IMR-90 (cell line): Measurements from ENCODE around the gene EDEM3. TPM values are rescaled to one million over a fixed set of nuclear protein-coding genes. Genes with fewer than 3 reads are reported as not detected.

Experiments used
- ATAC-seq: fragments of 200-7000 bp; cut with Tn5 transposase; 2 replicates; pipeline ENCODE4 v1.9.1; 2020; ENCODE audit warnings: low read depth, mild to moderate bottlenecking, moderate library complexity
- BruUV-seq: library from RNA; stranded (reverse); fragments of 400-500 nt; replicated peaks from 2 replicates; lab custom pipeline; 2021; lab: Mats Ljungman, UMichigan
- CTCF ChIA-PET: fragments of 300-600 bp; formaldehyde crosslinking; extraction: SDS; loops from one replicate; lab custom pipeline; 2021; ENCODE audit warnings: antibody characterized with exemption; lab: Yijun Ruan, JAX
- POLR2A ChIA-PET: fragments of 300-600 bp; sonication (Branson Sonifier 250); formaldehyde crosslinking; loops from one replicate; lab custom pipeline; 2022; ENCODE audit warnings: antibody characterized with exemption; ENCODE audit not compliant: unreplicated experiment; lab: Charles Lee
- DNase-seq: peaks from one replicate; pipeline ENCODE4 v3.0.0; 2013
- H2AFZ ChIP-seq: replicated peaks from 2 replicates; pipeline ENCODE3; 2013; ENCODE audit warnings: low read length, mild to moderate bottlenecking; ENCODE audit not compliant: poor library complexity
- H2AK5ac ChIP-seq: 2 replicates; pipeline ENCODE4 v1.6.1; 2013; ENCODE audit warnings: low read depth, low read length, inconsistent platforms
- H2AK9ac ChIP-seq: replicated peaks from 2 replicates; pipeline ENCODE3; 2013; ENCODE audit warnings: mild to moderate bottlenecking, low read depth, low read length, moderate library complexity; ENCODE audit not compliant: poor library complexity
- H2BK120ac ChIP-seq: 2 replicates; pipeline ENCODE4 v1.6.1; 2013; ENCODE audit warnings: low read depth, low read length, inconsistent platforms
- H2BK15ac ChIP-seq: 3 replicates; pipeline ENCODE4 v1.6.1; 2013; ENCODE audit warnings: low read depth, low read length, inconsistent platforms
- H2BK20ac ChIP-seq: 2 replicates; pipeline ENCODE4 v1.6.1; 2013; ENCODE audit warnings: low read depth, mild to moderate bottlenecking, inconsistent platforms, low read length, moderate library complexity
- H2BK5ac ChIP-seq: 2 replicates; pipeline ENCODE4 v1.6.1; 2013; ENCODE audit warnings: mild to moderate bottlenecking, low read depth, low read length, inconsistent platforms; ENCODE audit not compliant: poor library complexity, severe bottlenecking
- H3K14ac ChIP-seq: replicated peaks from 2 replicates; pipeline ENCODE4 v1.6.1; 2013; ENCODE audit warnings: low read depth, low read length, inconsistent platforms
- H3K18ac ChIP-seq: 2 replicates; pipeline ENCODE4 v1.6.1; 2013; ENCODE audit warnings: low read depth, low read length, control low read depth
- H3K23ac ChIP-seq: 2 replicates; pipeline ENCODE4 v1.6.1; 2013; ENCODE audit warnings: low read depth, low read length, inconsistent platforms
- H3K27ac ChIP-seq: 2 replicates; pipeline ENCODE4 v1.5.1; 2013; ENCODE audit warnings: mild to moderate bottlenecking, control low read depth, low read length; ENCODE audit not compliant: insufficient read depth
- H3K27me3 ChIP-seq: 2 replicates; pipeline ENCODE4 v1.6.1; 2013; ENCODE audit warnings: low read length; ENCODE audit not compliant: control insufficient read depth, insufficient read depth
- H3K36me3 ChIP-seq: 2 replicates; pipeline ENCODE4 v1.6.1; 2013; ENCODE audit warnings: low read length, mixed read lengths; ENCODE audit not compliant: control insufficient read depth, insufficient read depth
- H3K4ac ChIP-seq: 2 replicates; pipeline ENCODE4 v1.6.1; 2013; ENCODE audit warnings: low read depth, low read length, inconsistent platforms
- H3K4me1 ChIP-seq: 2 replicates; pipeline ENCODE4 v1.6.1; 2013; ENCODE audit warnings: low read length, mixed read lengths; ENCODE audit not compliant: control insufficient read depth, insufficient read depth
- H3K4me2 ChIP-seq: 2 replicates; pipeline ENCODE4 v1.6.1; 2013; ENCODE audit warnings: low read depth, mild to moderate bottlenecking, control low read depth, low read length, moderate library complexity
- H3K4me3 ChIP-seq: 2 replicates; pipeline ENCODE4 v1.5.1; 2013; ENCODE audit warnings: low read depth, mild to moderate bottlenecking, control low read depth, low read length, moderate library complexity; ENCODE audit not compliant: insufficient read depth
- H3K56ac ChIP-seq: 2 replicates; pipeline ENCODE4 v1.6.1; 2013; ENCODE audit warnings: low read length, inconsistent platforms; ENCODE audit not compliant: insufficient read depth; ENCODE audit errors: extremely low read depth
- H3K79me1 ChIP-seq, 2 experiments: 2 replicates each; pipeline ENCODE4 v1.6.1; 2013; ENCODE audit warnings: low read length in 2 of 2, inconsistent platforms in 1 of 2, low read depth in 1 of 2
- H3K9ac ChIP-seq: 2 replicates; pipeline ENCODE4 v1.6.1; 2013; ENCODE audit warnings: low read depth, low read length, control low read depth
- H3K9me1 ChIP-seq: 2 replicates; pipeline ENCODE4 v1.6.1; 2013; ENCODE audit warnings: low read length, inconsistent platforms; ENCODE audit not compliant: insufficient read depth
- H3K9me3 ChIP-seq: 2 replicates; pipeline ENCODE4 v1.6.1; 2013; ENCODE audit warnings: low read length; ENCODE audit not compliant: control insufficient read depth, insufficient read depth
- H4K20me1 ChIP-seq: 2 replicates; pipeline ENCODE4 v1.6.1; 2013; ENCODE audit warnings: low read length, inconsistent platforms; ENCODE audit not compliant: insufficient read depth
- H4K5ac ChIP-seq: 2 replicates; pipeline ENCODE4 v1.6.1; 2013; ENCODE audit warnings: mild to moderate bottlenecking, low read depth, low read length, control low read depth
- H4K8ac ChIP-seq, 2 experiments: 2 replicates each; pipeline ENCODE4 v1.6.1; 2013; ENCODE audit warnings: low read depth in 2 of 2, low read length in 2 of 2, control low read depth in 1 of 2, inconsistent platforms in 1 of 2
- H4K91ac ChIP-seq: 2 replicates; pipeline ENCODE4 v1.6.1; 2013; ENCODE audit warnings: low read depth, low read length, inconsistent platforms; ENCODE audit not compliant: insufficient read depth
- POLR2A ChIP-seq: IDR thresholded peaks from 2 replicates; pipeline ENCODE4 v1.6.1; 2012; ENCODE audit warnings: mild to moderate bottlenecking, low read depth, low read length
- RFX5 ChIP-seq: IDR thresholded peaks from 2 replicates; pipeline ENCODE4 v1.8.0; 2012; ENCODE audit warnings: low read depth, mild to moderate bottlenecking, low read length, moderate library complexity
- WGBS, 2 experiments: methylation state at CpG; one replicate each; pipeline versions ENCODE4 v1.1.5 to v1.1.7; 2013; ENCODE audit warnings: missing lambda C conversion rate in 2 of 2; ENCODE audit not compliant: insufficient read length in 1 of 2; ENCODE audit errors: extremely low coverage in 2 of 2; 5-methylcytosine and 5-hydroxymethylcytosine counted together
- dilution Hi-C: fragments of 300-500 bp; cut with HindIII; formaldehyde crosslinking; loops from one replicate; pipeline ENCODE4 v1.14.3; 2018; ENCODE audit warnings: low sequenced_read_pairs; ENCODE audit not compliant: unreplicated experiment
- in situ Hi-C: fragments of 300-500 bp; cut with MboI; formaldehyde crosslinking; loops from 3 replicates; pipeline ENCODE4 v1.14.3; 2019; ENCODE audit warnings: low sequenced_read_pairs, inconsistent platforms, mixed read lengths
- intact Hi-C: fragments of 100-400 bp; cut with micrococcal nuclease; formaldehyde crosslinking; loops from 2 replicates; pipeline ENCODE4 v1.10.0; 2022
- polyA plus RNA-seq, 3 experiments: library from polyadenylated mRNA; depleted of rRNA; stranded (reverse); fragments of >200 nt; gene quantifications; 2 replicates each; pipeline ENCODE4 v1.2.3, GENCODE V29; 2012; ENCODE audit warnings: low replicate concordance in 1 of 3
- total RNA-seq: library from RNA; depleted of rRNA; stranded (reverse); fragments of >200 nt; gene quantifications from 2 replicates; pipeline ENCODE4 v1.2.3, GENCODE V29; 2012; rRNA removed
- TF ChIP-seq, protein P1 (sequence below): fragments of 150-350 bp; IDR thresholded peaks from 2 replicates; pipeline ENCODE4 v1.6.1; 2016; ENCODE audit warnings: low read depth, mild to moderate bottlenecking, low read length, moderate library complexity, borderline replicate concordance

The EDEM3 gene
- total and polyA plus RNA-seq, 2 of the 4 experiments (the other 2 are of a cell fraction), result 17.5 to 29.9 TPM

DNA sequence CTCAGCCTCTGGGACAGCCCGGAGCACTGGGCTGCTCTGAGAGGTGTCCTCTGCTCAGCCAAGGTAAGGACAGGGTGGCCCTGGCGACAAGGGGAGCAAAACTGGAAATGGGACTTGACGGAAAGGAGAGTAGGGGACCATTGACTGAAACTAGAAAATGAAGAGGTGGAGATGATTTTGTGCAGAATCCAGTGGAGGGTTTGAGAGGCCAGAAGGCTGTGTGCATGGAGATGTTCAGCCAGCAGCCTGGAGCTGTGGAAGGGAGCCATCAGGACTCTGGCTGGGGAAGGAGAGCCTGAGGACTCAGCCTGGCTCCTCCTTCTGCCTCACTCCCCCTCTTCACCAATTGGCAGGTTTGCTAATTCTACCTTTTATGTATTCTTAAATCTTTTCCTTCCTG, 114.2 kb downstream of the EDEM3 start:
- Histone ChIP-seq H2BK15ac (no peak overlapping the region), H4K20me1 (no peaks in the 10 kb centered on the region), H3K9ac (no peak overlapping the region), H3K27me3 (peaks cover 9% of the 10 kb centered on the region), H3K4ac (no peak overlapping the region), H2BK5ac (no peak overlapping the region), H2AK9ac (no peak overlapping the region), H4K8ac (no peak overlapping the region), H3K56ac (no peak overlapping the region), H3K4me1 (no peaks in the 10 kb centered on the region), H3K4me2 (no peak overlapping the region), H3K36me3 (no peaks in the 10 kb centered on the region), H3K18ac (no peak overlapping the region), H2BK20ac (no peak overlapping the region), H3K4me3 (no peak overlapping the region), H3K9me1 (no peaks in the 10 kb centered on the region), H2AFZ (no peak overlapping the region), H3K79me1 (no peaks in the 10 kb centered on the region), H3K23ac (no peak overlapping the region), H3K14ac (no peak overlapping the region), H3K27ac (no peak overlapping the region), H2AK5ac (no peak overlapping the region), H4K91ac (no peak overlapping the region), H4K5ac (no peak overlapping the region), H3K9me3 (no peaks in the 10 kb centered on the region), H2BK120ac (no peak overlapping the region)
- intact Hi-C loops, result no loop called here
- in situ Hi-C loops, result no loop called here
- WGBS, 2 experiments, result no CpG with 5 or more reads among the region's 3 CpGs
- ATAC-seq (no peak), DNase-seq (no peak)
- BruUV-seq, result no TSS peak
- POLR2A ChIA-PET, result no interaction called here
- TF ChIP-seq, protein P1, sequence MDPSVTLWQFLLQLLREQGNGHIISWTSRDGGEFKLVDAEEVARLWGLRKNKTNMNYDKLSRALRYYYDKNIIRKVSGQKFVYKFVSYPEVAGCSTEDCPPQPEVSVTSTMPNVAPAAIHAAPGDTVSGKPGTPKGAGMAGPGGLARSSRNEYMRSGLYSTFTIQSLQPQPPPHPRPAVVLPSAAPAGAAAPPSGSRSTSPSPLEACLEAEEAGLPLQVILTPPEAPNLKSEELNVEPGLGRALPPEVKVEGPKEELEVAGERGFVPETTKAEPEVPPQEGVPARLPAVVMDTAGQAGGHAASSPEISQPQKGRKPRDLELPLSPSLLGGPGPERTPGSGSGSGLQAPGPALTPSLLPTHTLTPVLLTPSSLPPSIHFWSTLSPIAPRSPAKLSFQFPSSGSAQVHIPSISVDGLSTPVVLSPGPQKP, result no peak
- TF ChIP-seq RFX5 (no peak), POLR2A (no peak)
- dilution Hi-C loops, result no loop called here
- CTCF ChIA-PET, result no interaction called here

Other genes with a start within 250 kb of the EDEM3 start
- gene NIBAN1, start 219.7 kb upstream of the EDEM3 start, total RNA-seq, result 10.0 and 10.3 TPM in 2 replicates
- 3.2 and 4.0 TPM in 2 replicates for gene NIBAN1, start 219.7 kb upstream of the EDEM3 start, polyA plus RNA-seq (2012; rRNA removed)